NCI-H2227 treated with DMSO at 0.1 percent for 48 hours (cell line): ENCODE measurements around the gene LOC101059915.

Experiments
- DNase-seq: peaks from one replicate; lab custom pipeline; 2025; lab: John Stamatoyannopoulos, UW

LOC101059915 gene

DNA sequence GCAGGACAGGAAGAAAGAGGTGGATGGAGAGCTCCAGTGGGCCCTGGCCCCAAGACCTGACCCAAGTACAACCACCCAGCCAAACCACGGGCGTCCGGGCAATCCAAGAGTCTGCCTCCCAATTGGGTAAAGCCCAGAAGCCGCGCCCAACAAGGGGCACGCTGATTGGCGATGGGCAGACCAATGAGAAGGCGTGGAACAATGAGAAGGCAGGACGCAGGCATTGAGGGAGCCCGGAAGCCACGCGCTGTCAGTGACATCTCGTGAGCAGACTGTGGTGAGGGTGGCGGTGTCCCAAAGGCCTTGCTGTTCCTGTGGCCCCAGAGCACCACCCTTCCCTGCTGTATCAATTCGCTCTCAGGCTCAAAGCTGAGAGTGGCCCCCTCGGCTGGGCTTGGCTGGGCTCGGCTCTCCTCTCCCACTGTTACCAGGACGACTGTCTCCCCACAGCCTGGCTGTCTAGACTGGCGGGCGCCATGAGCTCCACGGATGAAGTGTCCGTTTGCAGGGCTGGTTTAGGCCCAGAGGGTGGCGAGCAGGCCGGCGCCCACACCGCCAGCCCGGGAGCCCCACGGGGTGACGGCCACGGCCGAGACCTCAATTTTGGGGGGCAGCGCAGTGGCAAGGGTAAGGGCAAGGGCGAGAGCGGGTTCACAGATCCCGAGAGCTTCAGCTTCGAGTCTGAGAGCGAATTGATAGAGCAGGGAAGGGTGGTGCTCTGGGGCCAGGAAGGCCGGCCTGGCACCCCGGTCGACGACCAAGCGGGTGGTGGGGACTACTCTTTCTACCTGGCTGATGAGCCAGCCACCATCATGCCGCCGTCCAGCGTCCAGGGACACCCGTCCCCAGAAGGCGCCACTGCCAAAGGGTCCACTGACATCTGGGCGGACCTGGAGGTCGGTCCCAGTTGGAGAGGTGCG is at the start of gene LOC101059915:
Gene LOC101059915, plus strand, starts transcription at position 219 of the 920 bp plus-strand sequence.
- DNase-seq = peak; percentile 2

DNA sequence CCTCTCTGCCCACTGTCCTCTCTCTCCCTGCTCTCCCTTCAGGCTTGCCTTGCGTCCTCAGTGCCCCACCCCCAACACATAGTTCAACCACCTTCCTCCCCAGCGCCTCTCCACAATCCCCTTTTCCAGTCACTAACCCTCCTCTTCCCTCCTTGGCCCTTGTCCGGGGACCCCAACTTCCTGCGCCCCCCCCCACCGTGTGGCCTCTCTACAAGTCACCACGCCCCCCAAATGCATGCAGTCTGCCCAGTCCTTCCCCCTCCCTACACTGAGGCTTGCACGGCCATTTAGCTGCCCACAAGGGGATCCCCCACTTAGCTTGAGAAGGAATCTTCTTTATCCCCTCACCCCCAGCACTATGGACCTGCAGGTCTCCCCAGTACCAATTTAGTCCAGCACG is 49.6 kb upstream of the LOC101059915 start:
- no peak for DNase-seq

DNA sequence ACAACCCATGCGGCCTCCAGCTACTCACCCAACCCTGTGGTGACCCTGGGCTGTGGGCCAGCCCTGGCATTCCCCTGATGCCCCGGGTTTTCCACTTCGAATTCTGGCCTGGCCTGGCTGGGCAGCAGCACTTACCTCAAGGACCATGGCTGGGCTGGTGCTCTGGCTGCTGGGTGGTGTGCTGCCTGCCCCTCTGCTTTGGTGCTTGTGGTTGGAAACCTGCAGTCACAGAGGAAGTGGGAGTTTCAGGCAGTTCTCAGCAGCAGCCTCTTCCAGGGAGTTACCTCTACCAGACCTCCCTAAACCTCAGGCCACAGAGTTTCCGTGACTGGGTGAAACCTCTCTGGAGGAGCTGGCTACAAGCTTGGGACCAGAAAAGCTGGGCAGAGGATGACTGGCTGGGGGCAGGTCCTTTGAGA is 49.0 kb upstream of the LOC101059915 start, which contains the start of gene CXCR3:
Gene CXCR3, minus strand, starts transcription at position 209 of the 419 bp plus-strand sequence. Its CDS starts 62 bp downstream, at position 147.
- DNase-seq = no peak

DNA sequence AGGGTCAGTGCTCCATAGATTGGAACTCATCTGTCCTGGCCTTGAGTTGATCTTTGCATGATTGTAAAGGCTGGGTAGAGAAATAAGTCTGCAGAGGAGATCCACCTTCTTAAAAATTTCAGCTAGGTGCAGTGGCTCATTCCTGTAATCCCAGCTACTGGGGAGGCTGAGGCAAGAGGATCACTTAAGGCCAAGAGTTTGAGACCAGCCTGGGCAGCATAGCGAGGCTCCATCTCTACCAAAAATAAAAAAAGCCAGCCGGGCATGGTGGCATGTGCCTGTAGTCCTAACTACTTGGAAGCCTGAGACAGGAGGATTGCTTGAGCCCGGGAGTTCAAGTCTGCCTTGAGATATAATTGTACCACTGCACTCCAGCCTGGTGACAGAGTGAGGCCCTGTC is 48.6 kb upstream of the LOC101059915 start:
- no peak for DNase-seq

DNA sequence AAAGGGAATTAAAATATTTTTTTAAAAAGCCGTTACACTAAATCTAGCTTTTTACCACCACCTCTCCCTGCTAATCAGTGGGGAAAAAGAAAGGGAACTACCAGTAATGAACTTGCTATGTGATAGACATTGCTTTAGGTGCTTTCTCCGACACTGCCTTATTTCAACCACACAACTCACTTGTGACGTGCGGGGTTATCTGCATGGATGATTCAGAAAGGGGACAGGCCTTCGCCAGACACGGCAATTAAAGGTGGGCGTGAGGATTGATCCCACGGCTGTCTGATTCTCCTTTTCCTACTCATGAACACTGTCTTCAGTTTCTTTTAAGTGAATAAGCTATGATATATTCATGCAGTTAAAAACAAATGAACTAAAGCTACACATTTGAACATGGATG is 48.2 kb upstream of the LOC101059915 start:
- no peak for DNase-seq

DNA sequence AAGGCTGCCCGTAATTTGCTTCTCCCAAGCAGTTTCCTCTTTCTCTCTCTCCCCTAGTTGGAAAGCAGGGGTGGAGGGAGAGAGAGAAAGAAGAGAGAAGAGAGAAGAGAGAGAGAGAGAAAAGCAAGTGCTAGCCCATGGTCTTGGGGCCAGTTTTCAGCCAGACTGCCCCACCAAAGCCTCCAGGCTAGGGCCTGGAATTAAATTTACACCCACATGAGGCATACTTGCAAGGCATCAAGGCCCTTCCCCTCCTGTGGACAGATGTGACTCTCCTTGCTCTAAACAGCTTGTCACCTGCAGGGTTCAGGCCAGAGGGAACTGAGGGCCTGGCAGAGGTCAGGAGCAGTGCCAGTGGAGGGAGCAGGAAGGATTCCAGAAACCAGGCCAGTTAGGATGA is 47.4 kb upstream of the LOC101059915 start:
- no peak for DNase-seq

DNA sequence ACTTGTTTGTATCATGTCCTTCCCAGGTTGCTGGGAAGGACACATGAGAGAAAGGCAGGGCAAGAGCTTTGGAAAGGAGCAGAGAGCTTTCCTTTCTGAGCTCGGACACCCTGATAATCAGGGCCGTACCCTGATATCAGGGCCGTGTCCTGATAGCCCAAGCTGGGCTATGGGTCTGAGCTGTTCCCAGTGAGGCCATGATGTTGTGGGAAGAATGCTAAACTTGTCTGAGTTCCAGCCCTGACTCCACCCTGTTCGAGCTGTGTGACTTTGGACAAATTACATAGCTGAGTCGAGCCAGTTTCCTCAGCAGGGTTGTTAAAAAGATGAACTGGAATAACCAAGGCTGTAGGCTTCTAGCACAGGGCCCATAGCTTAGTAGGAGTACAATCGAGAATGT is 45.7 kb upstream of the LOC101059915 start:
- DNase-seq = no peak

DNA sequence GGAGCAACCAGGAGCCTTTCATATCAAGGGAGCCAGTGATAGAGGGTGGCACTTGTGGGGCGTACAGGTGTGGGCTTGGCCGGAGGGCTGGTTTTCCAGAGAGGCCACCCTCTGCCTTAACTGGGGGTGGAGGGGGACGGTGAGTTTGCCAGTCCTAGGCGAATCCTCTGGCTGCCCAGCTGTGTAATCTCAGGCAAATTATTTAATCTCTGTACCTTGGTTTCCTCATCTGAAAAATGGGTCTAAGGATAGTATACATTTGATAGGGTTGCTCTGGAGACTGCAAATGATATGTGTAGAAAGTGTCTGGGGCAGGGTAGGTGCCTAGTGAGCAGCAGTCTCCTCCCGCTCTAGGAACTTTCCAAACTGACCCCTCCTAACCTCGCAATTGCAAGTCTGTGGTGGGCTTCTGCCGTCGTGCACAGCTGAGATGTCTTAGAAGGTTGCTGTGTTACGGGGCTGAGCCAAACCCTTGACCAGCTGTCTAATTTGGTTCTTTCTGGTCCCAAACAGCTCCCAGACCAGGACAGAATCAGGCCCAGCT is 45.2 kb upstream of the LOC101059915 start:
- no peak for DNase-seq

DNA sequence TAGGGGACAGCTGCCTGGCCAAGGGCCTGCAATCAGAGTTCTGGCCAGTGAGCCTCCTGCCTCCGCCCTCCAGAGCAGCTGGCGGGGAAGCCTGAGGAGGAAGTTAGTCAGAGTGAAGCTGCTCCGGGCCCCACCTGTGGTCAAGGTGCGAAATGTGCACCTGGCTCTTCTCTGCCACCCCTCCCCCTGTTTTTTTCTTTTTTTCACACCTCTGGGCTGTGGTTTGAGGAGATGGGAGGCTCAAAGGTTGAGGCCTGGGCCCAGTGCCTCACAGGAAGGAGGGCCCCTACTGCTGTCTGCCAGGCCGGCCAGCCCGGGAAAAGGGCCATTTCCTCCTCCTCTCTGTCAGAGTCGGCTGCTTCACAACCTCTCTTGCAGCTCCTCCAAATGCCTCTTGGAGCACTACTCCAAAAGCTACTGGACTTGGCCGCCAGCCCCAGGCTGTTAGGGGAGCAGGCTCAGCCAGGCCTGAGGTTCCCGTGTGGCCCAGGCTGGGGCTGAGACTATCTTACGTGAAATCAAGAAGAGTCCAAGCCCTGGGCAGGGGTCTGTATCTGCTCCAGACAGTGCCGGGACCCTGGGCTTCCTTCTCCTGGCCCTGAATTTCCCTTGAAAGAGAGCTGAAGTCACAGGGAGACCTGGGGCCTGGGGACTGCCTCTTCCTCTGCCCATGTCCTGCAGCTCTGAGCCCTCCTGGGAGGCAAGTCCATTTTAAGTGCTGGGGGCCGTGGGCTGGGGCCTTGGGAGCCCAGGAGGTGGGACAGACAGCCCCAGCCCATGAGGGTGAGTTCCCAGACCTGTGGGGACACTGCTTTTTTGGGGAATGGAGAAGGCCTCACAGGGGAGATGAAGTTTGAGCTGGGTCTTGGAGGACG is 44.5 kb upstream of the LOC101059915 start:
- DNase-seq = no peak

DNA sequence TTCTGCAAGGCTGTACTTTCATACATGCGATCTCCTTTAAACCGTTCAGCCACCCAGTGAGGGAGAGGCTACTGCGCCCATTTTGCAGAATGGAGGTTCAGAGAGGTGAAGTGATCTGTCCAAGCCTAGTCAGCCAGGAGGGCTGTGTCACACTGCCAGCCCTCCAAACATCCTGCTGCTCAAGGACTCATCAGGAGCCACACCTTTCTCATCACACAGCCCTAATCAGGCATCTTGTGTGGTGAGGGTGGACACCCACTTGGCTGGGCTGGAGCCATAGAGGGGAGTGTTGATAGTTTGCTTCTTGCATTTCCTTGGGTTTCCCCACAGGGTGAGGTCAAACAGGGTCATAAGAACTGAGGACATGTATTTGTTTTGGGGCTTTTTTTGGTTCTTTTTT is 43.6 kb upstream of the LOC101059915 start:
- no peak for DNase-seq

DNA sequence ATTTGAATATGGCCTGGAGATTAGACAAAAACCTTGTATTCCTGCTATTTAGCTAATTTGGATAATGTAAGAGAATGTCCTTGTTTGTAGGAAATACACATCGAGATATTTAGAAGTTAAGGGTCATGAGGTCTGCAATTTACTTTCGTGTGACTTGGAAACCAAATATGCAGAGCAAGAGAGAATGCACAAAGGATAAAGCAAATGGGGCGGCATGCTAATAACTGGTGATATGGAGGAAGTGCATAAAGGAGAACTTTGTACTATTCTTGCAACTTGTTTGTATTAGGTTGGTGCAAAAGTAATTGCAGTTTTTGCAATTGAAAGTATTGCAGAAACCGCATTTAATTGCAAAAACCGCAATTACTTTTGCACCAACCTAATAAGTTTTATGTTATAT is 41.9 kb upstream of the LOC101059915 start:
- no peak for DNase-seq

DNA sequence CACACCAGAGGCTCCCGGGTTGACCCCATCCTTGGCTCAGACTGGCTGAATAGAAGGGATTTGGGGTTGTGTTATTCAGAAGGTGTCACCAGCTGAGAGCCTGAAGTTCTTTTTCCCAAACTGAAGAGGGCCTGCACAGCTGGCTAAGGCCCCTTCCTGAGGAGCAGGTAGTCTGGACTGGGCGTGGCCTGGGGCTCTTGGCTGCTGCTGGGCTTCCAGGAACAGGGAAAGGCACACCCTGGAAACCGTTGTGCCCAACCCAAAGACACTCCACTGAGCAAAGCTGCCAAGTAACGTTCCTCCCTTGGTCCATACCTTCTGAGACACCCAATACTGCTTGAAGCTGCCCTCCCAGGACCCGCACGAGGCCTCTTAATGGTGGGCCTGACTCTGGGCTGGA is 40.8 kb upstream of the LOC101059915 start:
- no peak for DNase-seq

DNA sequence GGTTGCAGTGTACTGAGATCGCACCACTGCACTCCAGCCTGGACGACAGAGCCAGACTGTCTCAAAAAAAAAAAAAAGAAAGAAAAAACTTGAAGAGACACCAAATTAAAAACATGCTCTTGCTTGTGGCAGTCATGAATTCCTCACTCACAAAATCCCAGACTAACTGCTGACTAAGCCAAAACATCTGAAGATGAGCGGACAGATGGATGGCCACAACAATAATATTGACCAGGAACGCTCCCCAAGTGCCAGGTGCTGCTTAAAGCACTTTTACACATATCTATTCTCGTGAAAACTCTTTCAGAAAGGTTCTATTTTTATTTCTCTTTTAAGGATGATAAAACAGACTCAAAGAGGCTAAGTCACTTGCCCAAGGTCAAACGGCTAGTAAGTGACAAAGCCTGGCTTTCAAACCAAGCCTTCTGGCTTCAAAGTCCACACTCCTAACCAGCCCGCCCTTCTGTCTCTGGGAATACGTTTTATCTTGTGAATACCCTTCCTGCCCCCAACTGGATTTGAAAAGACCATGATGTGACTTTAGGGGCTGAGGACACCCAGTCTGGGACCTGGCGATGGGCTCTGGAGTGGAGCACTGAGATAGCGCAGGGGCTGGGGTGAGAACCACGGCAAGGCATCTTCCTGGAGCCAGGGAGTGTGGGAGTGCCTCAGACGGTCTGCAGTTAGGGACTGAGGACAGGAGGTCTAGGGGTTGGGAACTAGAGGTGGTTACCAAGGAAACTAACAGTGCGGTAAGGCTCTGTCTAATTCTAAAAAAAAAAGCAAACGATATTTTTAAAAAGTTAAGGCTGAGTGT is 39.5 kb upstream of the LOC101059915 start:
- DNase-seq = no peak

DNA sequence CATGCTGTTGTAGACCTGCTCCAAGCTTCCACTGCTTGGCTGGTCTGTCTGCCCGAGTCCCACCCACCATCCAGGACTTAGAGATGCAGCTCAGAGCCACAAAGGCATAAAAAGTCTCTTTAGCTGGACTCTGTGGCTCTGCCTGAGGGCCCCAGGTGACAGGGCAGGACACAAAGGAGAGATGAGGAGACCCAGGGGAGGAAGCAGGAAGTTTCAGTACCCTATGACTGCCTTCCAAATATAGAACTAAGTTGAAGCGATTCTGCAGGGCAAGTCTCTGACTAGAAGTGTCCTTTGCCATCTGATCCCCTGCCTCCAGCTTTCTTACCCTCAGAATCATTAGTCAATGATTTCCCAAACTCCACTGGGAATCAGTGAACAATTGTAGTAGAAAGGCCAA is 37.9 kb upstream of the LOC101059915 start:
- DNase-seq = no peak

DNA sequence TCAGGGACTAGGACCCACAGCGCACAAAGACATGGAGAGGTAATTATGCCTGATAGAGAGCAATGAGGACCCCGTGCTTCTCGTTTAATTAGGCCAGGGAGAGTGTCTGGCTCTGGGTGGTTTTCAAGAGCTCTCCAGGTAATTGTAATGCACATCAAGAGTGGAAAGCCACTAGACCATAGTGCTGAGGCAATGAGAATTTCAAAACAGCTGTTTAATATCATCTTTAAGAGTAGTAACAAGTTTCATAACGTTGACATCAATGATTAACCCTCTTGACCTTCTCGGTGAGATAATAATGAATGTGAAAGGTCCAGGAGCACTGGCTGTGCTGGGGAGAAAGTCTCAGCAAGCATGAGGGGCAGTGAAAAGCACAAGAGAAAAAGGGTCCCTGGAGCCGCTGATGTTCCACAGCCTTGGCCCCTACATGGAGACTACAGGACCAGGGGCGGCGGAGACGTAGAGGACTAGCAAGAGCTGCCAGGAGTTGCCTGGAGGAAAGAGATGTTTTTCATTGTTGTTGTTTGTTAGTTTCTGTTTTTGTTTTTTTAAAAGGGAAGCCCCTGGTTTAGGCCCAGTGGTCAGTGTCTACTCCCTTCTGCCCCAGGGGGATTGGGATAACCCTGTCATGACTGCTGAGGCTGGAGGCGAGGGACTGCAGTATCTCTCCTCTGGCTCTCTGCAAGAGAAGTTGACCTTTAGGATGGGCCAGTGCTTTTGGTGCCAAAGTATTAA is 34.3 kb upstream of the LOC101059915 start:
- DNase-seq = peak; percentile 41

DNA sequence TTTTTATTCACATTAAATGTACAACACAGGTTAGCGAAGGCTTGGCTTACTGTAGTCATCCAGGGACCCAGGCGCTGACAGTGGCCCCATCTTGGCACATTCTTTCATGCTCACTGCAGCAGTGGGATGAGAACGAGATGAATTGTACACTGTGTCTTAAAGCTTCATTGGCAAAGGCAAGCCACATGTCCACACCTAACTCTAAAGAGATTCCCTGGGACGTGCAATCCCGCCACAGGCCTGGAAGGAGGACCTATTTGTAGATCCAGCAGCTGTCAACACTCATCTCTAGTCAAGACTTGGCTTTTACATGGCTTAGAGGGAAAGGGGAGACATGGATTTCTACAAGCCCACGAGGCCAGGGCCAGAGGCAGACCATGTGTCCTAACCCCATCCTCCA is 33.0 kb upstream of the LOC101059915 start:
- DNase-seq = no peak

DNA sequence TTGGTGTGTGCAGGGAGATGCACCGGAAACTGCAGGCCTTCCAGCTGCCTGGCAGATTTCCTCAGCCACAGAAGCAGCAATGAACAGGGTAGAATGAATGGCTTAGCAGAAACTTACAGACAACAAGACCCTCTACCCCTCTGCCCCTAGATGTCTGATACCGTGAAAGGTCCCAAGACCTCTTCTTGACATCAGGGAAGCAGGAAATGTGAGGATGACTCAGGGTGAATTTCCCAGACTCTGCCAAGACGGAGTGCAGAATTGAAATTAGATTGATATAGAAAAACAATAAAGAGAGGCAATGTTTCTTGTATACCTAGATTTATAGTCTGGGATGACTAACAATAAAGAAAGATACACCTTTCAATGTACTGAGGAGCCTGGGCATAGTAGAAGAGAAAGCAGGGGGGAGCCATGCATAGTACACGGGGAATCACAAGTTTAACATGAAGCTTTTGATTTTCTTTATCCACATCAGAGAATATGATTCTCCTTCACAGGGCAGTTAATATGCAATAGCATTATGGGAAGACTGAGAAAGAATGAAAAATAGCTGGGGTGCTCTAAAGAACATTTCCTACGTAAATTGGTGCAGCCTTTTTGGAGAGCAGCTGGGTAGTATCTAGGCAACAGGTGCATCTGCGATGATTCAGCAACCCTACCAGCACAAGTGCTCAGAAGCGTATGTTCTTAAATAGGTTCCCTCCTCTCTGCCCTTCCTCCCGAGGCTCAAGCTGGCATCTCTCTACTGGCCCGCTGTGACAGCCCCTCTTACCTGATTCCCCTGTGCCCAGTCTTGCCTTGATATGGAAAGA is 30.7 kb upstream of the LOC101059915 start:
- DNase-seq = no peak

DNA sequence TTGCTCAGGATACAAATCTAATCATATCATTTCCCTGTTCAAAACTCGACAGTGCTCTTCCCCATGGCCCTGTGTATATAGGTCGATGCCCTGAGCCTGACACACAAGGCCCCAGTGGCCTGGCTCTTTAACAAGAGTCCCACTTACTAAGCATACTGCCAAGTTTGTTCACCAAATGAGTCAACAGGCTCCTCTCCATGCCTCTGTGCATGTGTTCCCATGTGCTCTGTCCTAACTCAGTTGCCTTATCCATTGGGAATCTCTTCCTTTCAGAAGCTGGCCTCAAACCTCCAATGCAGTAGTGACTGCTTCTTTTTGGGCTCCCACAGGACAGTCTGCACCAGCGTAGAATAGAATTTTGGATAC is 30.1 kb upstream of the LOC101059915 start:
- no peak for DNase-seq

DNA sequence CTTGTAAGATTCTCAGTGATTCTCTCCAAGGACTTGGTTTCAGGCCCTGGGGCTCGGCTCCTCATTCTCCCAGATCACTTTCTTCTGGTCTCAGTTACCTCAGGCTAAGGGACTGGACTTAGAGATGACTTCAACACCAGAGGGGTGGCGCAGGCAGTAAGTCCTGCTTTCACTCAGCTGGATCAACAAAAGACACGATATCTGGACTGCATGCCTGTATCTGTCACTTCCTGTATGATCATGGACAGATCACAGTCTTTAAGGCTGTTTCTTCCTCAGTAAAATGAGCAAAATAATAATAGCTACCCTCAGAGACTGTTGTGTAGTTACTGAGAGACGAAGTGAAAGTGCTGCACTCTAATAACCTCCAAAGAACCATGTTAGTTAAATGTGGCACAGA is 29.5 kb upstream of the LOC101059915 start:
- DNase-seq = no peak

DNA sequence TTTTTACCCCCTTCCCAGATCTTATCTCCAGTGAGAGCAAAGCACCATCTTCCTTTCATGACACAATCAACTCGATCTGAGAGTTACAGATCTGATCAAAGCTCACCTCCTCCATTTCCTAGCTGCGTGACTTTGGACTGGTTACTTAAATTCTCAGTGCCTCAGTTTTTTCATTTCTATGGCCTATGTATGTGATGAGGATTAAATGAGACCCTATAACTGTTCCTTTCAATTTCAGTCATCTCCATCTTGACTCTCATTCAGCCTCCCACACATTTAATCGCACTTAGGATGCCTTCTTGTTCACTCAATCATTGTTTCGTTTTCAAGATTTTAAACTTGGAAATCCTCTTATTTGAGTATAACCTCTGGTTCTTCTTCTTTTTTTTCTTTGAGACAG is 28.9 kb upstream of the LOC101059915 start:
- no peak for DNase-seq
